IPS DF 19.7 (cell line): Measurements from ENCODE around the gene SERPINB1.
"Not testable (repeated sequence)": the region's sequence is repeated elsewhere in the genome, so short reads cannot be mapped to it uniquely, and the experiment has no call there.

Experiments
- DNase-seq: peaks from one replicate; pipeline ENCODE4 v3.0.0-alpha.2; 2013; ENCODE audit warnings: low read depth, low spot score

Gene SERPINB1

GRCh38 chr6:2818593-2818992 is 23.1 kb downstream of the SERPINB1 start:
- no peak for DNase-seq

GRCh38 chr6:2817903-2818443 is 23.7 kb downstream of the SERPINB1 start:
- no peak for DNase-seq

GRCh38 chr6:2816158-2816557 is 25.5 kb downstream of the SERPINB1 start:
- no peak for DNase-seq

- no peak for DNase-seq
Observed at GRCh38 chr6:2812695-2813094, 29.0 kb downstream of the SERPINB1 start.

GRCh38 chr6:2810092-2810671 is 31.5 kb downstream of the SERPINB1 start:
- no peak for DNase-seq

GRCh38 chr6:2809015-2809414 is 32.6 kb downstream of the SERPINB1 start:
- DNase-seq = no peak

GRCh38 chr6:2807342-2808090 is 34.1 kb downstream of the SERPINB1 start:
- DNase-seq = no peak

GRCh38 chr6:2806644-2807043 is 35.0 kb downstream of the SERPINB1 start:
- no peak for DNase-seq

GRCh38 chr6:2805031-2805430 is 36.6 kb downstream of the SERPINB1 start:
- no peak for DNase-seq

- DNase-seq = no peak
Observed at GRCh38 chr6:2804516-2804915, 37.1 kb downstream of the SERPINB1 start.

GRCh38 chr6:2803731-2804429 is 37.8 kb downstream of the SERPINB1 start:
- DNase-seq = no peak

GRCh38 chr6:2802521-2803060 is 39.1 kb downstream of the SERPINB1 start:
- no peak for DNase-seq

- not testable (repeated sequence) for DNase-seq
Observed at GRCh38 chr6:2801687-2802086, 40.0 kb downstream of the SERPINB1 start.

- DNase-seq = no peak
Observed at GRCh38 chr6:2800552-2801316, 40.9 kb downstream of the SERPINB1 start.

- no peak for DNase-seq
Observed at GRCh38 chr6:2799936-2800527, 41.6 kb downstream of the SERPINB1 start.

- DNase-seq = no peak
Observed at GRCh38 chr6:2798586-2799134, 43.0 kb downstream of the SERPINB1 start.

- DNase-seq = no peak
Observed at GRCh38 chr6:2797564-2798031, 44.1 kb downstream of the SERPINB1 start.

- no peak for DNase-seq
Observed at GRCh38 chr6:2796861-2797260, 44.8 kb downstream of the SERPINB1 start.

GRCh38 chr6:2795956-2796355 is 45.7 kb downstream of the SERPINB1 start:
- DNase-seq = no peak

- no peak for DNase-seq
Observed at GRCh38 chr6:2795162-2795561, 46.5 kb downstream of the SERPINB1 start.
